Fibroblast of lung (primary cell): Measurements from ENCODE around the gene ATP8A2. TPM values are rescaled to one million over a fixed set of nuclear protein-coding genes. Genes with fewer than 3 reads are reported as not detected.

Experiments used
- DNase-seq, 2 donors: peaks; one replicate each; pipeline versions ENCODE4 v3.0.0 to v3.0.0-alpha.2; 2010; ENCODE audit warnings: low read depth in 2 of 2
- H2AFZ ChIP-seq: 2 replicates; pipeline ENCODE4 v1.5.1; 2012; ENCODE audit warnings: low read length, control low read depth, inconsistent platforms
- H3K27ac ChIP-seq: 2 replicates; pipeline ENCODE4 v1.5.1; 2011; ENCODE audit warnings: low read length, control low read depth; ENCODE audit not compliant: insufficient read depth
- H3K27me3 ChIP-seq: 2 replicates; pipeline ENCODE4 v1.5.1; 2011; ENCODE audit warnings: mild to moderate bottlenecking, low read length; ENCODE audit not compliant: control insufficient read depth, insufficient read depth
- H3K36me3 ChIP-seq: 2 replicates; pipeline ENCODE4 v1.5.1; 2011; ENCODE audit warnings: low read length; ENCODE audit not compliant: control insufficient read depth, insufficient read depth
- H3K4me1 ChIP-seq: 2 replicates; pipeline ENCODE4 v1.5.1; 2011; ENCODE audit warnings: low read length; ENCODE audit not compliant: control insufficient read depth, insufficient read depth; ENCODE audit errors: extremely low read depth
- H3K4me2 ChIP-seq: 2 replicates; pipeline ENCODE4 v1.5.1; 2011; ENCODE audit warnings: low read length, control low read depth; ENCODE audit not compliant: insufficient read depth; ENCODE audit errors: extremely low read depth
- H3K4me3 ChIP-seq, 4 experiments: fragments of 200-600 bp in 1 of 4; sonication (generic) in 1 of 4; replicated peaks in 1 of 4; 2 replicates each; pipeline ENCODE4 v1.5.1; 2011 to 2016; ENCODE audit warnings: low read length in 4 of 4, low read depth in 3 of 4, mild to moderate bottlenecking in 3 of 4, control low read depth in 2 of 4, inconsistent platforms in 1 of 4, mixed read lengths in 1 of 4; ENCODE audit not compliant: insufficient read depth in 1 of 4; ENCODE audit errors: control extremely low read depth in 1 of 4
- H3K79me2 ChIP-seq: 2 replicates; pipeline ENCODE4 v1.5.1; 2012; ENCODE audit warnings: mild to moderate bottlenecking, low read length, inconsistent platforms; ENCODE audit not compliant: control insufficient read depth, insufficient read depth
- H3K9ac ChIP-seq: 2 replicates; pipeline ENCODE4 v1.5.1; 2011; ENCODE audit warnings: mild to moderate bottlenecking, low read length, control low read depth; ENCODE audit not compliant: insufficient read depth
- H3K9me3 ChIP-seq: 2 replicates; pipeline ENCODE4 v1.5.1; 2012; ENCODE audit warnings: low read depth, low read length; ENCODE audit not compliant: control insufficient read depth, insufficient read depth
- H4K20me1 ChIP-seq: 2 replicates; pipeline ENCODE4 v1.5.1; 2011; ENCODE audit warnings: low read length; ENCODE audit not compliant: control insufficient read depth, insufficient read depth; ENCODE audit errors: extremely low read depth
- CTCF ChIP-seq, 2 donors: IDR thresholded peaks in 1 of 2; conservative IDR thresholded peaks in 1 of 2; 1 replicate in 1 of 2; 2 replicates in 1 of 2; pipeline ENCODE4 v1.5.1; 2011 to 2012; ENCODE audit warnings: low read length in 2 of 2, control low read depth in 1 of 2, inconsistent platforms in 1 of 2, low read depth in 1 of 2, mild to moderate bottlenecking in 1 of 2
- EZH2 ChIP-seq: IDR thresholded peaks from 2 replicates; pipeline ENCODE4 v1.5.1; 2012; ENCODE audit warnings: low read length, control low read depth, mild to moderate bottlenecking; ENCODE audit errors: missing control alignments
- polyA plus RNA-seq, 2 donors: library from polyadenylated mRNA; depleted of rRNA in 1 of 2; stranded (reverse) in 1 of 2; unstranded in 1 of 2; fragments of >200 nt; gene quantifications; 2 replicates each; pipeline ENCODE4 v1.2.1, GENCODE V29; 2011 to 2012; ENCODE audit warnings: missing spikeins in 1 of 2
- total RNA-seq: library from RNA; depleted of rRNA; stranded (reverse); fragments of >200 nt; gene quantifications from 2 replicates; pipeline ENCODE4 v1.2.1, GENCODE V29; 2014

Gene ATP8A2
- total and polyA plus RNA-seq, 2 donors (not counting 1 experiment from before 2014, with no cell fraction given), result under 0.01 to 0.01 TPM

- Histone ChIP-seq H3K27ac (no peak overlapping the region), H3K4me3 (no peak overlapping the region), H4K20me1 (no peaks in the 10 kb centered on the region), H3K9ac (no peak overlapping the region), H3K4me1 (no peaks in the 10 kb centered on the region), H3K27me3 (no peaks in the 10 kb centered on the region), H3K79me2 (no peaks in the 10 kb centered on the region), H3K4me2 (no peak overlapping the region), H3K9me3 (no peaks in the 10 kb centered on the region), H2AFZ (no peak overlapping the region), H3K36me3 (no peaks in the 10 kb centered on the region)
- TF ChIP-seq CTCF (conservative IDR thresholded peaks at IDR 0.05 in 1 of 2, IDR thresholded peaks at IDR 0.05 in 1 of 2; ENCODE audit: low read depth in 1 of 2, low read length in 2 of 2), result no peak
- no peak for TF ChIP-seq EZH2
- DNase-seq, result no peak
These were observed 560.6 kb downstream of the ATP8A2 start for GRCh38 chr13:25932365-25932764.

GRCh38 chr13:25933520-25933919 is 561.7 kb downstream of the ATP8A2 start:
- Histone ChIP-seq H3K4me1 (no peaks in the 10 kb centered on the region), H3K9me3 (no peaks in the 10 kb centered on the region), H3K27ac (no peak overlapping the region), H3K9ac (no peak overlapping the region), H3K4me3 (no peak overlapping the region), H4K20me1 (no peaks in the 10 kb centered on the region), H3K36me3 (no peaks in the 10 kb centered on the region), H3K27me3 (no peaks in the 10 kb centered on the region), H2AFZ (no peak overlapping the region), H3K79me2 (no peaks in the 10 kb centered on the region), H3K4me2 (no peak overlapping the region)
- TF ChIP-seq EZH2 (no peak), CTCF (conservative IDR thresholded peaks at IDR 0.05 in 1 of 2, IDR thresholded peaks at IDR 0.05 in 1 of 2; ENCODE audit: low read depth in 1 of 2, low read length in 2 of 2) (no peak)
- no peak for DNase-seq

- H3K9ac ChIP-seq, result no peak overlapping the region
- H4K20me1 ChIP-seq, result no peaks in the 10 kb centered on the region
- TF ChIP-seq EZH2 (no peak), CTCF (conservative IDR thresholded peaks at IDR 0.05 in 1 of 2, IDR thresholded peaks at IDR 0.05 in 1 of 2; ENCODE audit: low read depth in 1 of 2, low read length in 2 of 2) (no peak)
- H3K4me2 ChIP-seq, result no peak overlapping the region
- H3K79me2 ChIP-seq, result no peaks in the 10 kb centered on the region
- no peaks in the 10 kb centered on the region for H3K4me1 ChIP-seq
- H3K27me3 ChIP-seq, result no peaks in the 10 kb centered on the region
- H3K36me3 ChIP-seq, result no peaks in the 10 kb centered on the region
- no peak overlapping the region for H3K4me3 ChIP-seq
- no peak overlapping the region for H3K27ac ChIP-seq
- no peak for DNase-seq
- H2AFZ ChIP-seq, result no peak overlapping the region
- no peaks in the 10 kb centered on the region for H3K9me3 ChIP-seq
These were observed 562.4 kb downstream of the ATP8A2 start for GRCh38 chr13:25934127-25934526.
